ENCODE results near the gene CENPQ.

CENPQ gene

GRCh38 chr6:49541210-49541724, 78.1 kb downstream of the CENPQ start:
- DNase-seq (ENCODE audit: low read depth, low spot score): no peak

GRCh38 chr6:49541936-49542335, 78.8 kb downstream of the CENPQ start:
- no peak for DNase-seq (ENCODE audit: low read depth, low spot score)
